AG09309 (cell line): Measurements from ENCODE around the gene BPGM.

Experiments
- DNase-seq: peaks from one replicate; pipeline ENCODE4 v3.0.0-alpha.2; 2010; ENCODE audit warnings: low read depth
- H3K4me3 ChIP-seq: 2 replicates; pipeline ENCODE4 v1.5.1; 2011; ENCODE audit warnings: mild to moderate bottlenecking, low read depth, low read length, moderate library complexity; ENCODE audit not compliant: control insufficient read depth
- CTCF ChIP-seq: IDR thresholded peaks from 2 replicates; pipeline ENCODE4 v1.5.1; 2011; ENCODE audit warnings: mild to moderate bottlenecking, low read depth, low read length, inconsistent platforms; ENCODE audit not compliant: insufficient read depth, control insufficient read depth; ENCODE audit errors: missing control alignments

BPGM gene

GRCh38 chr7:134612197-134612596, 34.5 kb upstream of the BPGM start:
- no peak overlapping the region for H3K4me3 ChIP-seq
- no peak for TF ChIP-seq CTCF
- no peak for DNase-seq

GRCh38 chr7:134613623-134614347, 32.9 kb upstream of the BPGM start:
- peak; percentile 96 for DNase-seq
- no peak overlapping the region for H3K4me3 ChIP-seq

DNA sequence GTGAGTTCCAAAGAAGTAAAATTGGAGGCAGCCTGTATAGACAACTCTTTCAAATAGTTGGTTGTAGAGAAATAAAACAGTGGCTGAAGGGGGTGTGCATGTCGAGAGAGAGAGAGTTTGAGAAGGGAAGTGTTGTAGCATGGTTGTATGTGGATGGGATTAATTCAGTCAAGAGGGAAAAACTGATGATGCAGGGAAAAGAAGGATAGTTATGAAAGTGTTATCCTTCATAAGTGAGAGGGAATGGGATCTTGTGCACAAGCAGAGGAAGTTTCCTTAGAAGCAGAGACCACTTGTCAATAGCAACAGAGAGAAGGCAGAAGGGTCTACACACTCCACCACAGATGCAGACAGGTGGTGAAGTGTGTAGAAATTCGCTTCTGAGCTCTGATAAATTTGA, 30.0 kb upstream of the BPGM start:
- DNase-seq: no peak
- no peak overlapping the region for H3K4me3 ChIP-seq
- TF ChIP-seq CTCF: no peak

More at GRCh38 chr7:134613623-134614347, 32.9 kb upstream of the BPGM start:
- TF ChIP-seq CTCF: no peak

GRCh38 chr7:134618756-134619530, 27.7 kb upstream of the BPGM start:
- no peak for TF ChIP-seq CTCF
- no peak for DNase-seq
- H3K4me3 ChIP-seq: no peak overlapping the region

- no peak for TF ChIP-seq CTCF
- no peak overlapping the region for H3K4me3 ChIP-seq
- DNase-seq: peak; percentile 79
These were observed 26.9 kb upstream of the BPGM start for GRCh38 chr7:134619627-134620331.

GRCh38 chr7:134622303-134622995, 24.2 kb upstream of the BPGM start:
- DNase-seq: no peak
- no peak for TF ChIP-seq CTCF
- no peak overlapping the region for H3K4me3 ChIP-seq
